Midbrain (tissue), 1 donor: ENCODE measurements around the gene JMJD1C.
"Not testable (repeated sequence)": the region's sequence is repeated elsewhere in the genome, so short reads cannot be mapped to it uniquely, and the experiment has no call there.

Source experiments
- DNase-seq: peaks from one replicate; lab custom pipeline; 2025; lab: John Stamatoyannopoulos, UW

Gene JMJD1C

GRCh38 chr10:63288170-63288569 lies 177.6 kb downstream of the JMJD1C start:
- DNase-seq = no peak

GRCh38 chr10:63286754-63287264 lies 179.0 kb downstream of the JMJD1C start:
- no peak for DNase-seq

DNA sequence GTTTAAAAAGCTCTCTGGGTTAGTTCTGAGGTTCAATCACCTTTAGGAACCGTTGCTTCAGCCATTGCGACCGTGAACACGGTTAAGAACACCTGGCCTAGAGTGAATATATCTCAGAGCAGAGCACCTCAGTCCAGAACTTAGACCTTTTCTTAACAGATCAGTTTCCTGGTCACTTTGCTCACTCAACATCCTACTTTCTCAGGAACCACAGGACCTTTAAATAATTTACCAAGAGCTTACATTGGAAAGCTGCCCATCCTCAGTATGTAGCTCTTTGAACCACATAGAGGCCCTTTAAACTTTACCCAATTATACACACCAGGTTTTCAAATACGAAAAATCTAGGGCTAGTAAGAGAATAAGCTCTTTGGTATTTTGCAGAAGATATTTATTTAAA lies 179.4 kb downstream of the JMJD1C start:
- no peak for DNase-seq

GRCh38 chr10:63283901-63284300 lies 181.9 kb downstream of the JMJD1C start:
- not testable (repeated sequence) for DNase-seq

- DNase-seq = no peak
These were observed 182.7 kb downstream of the JMJD1C start for GRCh38 chr10:63283093-63283492.

DNA sequence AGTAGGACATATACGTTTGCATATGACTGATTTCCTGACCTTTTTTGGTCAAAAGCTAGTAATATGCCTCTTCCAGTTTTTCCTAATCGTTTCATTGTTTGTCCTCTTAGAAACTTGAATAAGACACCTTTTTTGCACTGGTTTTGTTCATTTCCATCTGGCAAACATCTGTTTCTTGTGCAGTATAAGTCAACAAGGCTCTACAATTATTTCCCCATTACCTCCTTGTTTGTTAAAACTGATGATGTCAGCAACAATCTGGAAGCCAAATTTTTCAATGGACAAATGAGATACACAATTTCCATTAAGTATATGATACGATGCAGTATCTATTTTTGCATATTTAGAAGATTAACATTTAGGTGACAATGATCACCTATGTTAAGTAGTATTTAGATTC lies 183.8 kb downstream of the JMJD1C start:
- DNase-seq = no peak

DNA sequence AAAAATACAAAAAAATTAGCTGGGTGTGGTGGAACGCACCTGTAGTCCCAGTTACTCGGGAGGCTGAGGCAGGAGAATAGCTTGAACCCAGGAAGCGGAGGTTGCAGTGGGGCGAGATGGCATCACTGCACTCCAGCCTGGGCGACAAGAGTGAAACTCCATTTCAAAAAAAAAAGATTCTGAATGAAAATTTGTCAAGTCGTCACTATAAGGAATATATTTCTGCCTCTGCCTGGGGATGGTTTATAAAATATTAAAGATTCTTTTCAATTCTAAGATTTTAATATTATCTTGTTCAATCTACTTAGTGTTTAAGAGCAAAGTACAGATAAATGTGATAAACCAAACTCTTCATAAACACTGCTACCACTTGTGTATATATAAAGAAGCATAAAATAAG lies 185.4 kb downstream of the JMJD1C start:
- no peak for DNase-seq

- no peak for DNase-seq
These were observed 190.7 kb downstream of the JMJD1C start for GRCh38 chr10:63275094-63275493.

GRCh38 chr10:63273577-63273976 lies 192.2 kb downstream of the JMJD1C start:
- no peak for DNase-seq

DNA sequence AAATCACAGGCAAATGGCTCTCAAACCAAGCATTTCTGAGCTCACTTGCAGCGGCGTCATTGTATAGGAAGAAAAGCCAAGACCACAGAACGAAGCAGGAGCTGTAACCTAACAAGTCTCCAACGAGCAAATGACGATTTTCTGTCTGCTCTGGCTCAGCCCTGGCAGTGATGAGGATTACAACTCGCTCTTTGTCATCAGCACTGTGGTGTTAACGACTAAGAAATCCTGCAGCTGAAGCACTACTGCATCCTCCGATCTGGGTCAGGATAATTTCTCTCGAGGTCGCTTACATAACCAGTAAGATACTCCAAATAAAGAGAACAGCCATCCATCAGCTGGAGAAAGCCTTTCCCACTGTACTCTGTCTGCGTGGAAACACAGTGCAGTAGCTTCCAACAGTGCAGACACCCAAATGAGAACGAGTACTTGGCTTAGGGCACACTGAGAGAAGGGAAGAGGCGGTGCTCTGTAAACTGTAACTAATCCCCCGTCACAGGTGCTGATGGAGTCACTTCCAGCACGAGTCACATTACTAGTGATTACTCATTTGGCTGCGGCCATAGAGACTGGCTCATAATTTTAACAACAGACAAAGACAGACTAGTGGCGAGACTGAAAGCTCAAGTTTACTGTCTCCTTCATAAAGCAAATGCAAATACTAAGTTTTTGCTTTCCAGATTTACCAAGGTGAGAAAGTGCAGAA lies 196.8 kb downstream of the JMJD1C start:
- peak; percentile 77 for DNase-seq

- peak; percentile 43 for DNase-seq
These were observed 197.5 kb downstream of the JMJD1C start for GRCh38 chr10:63268149-63268797.

DNA sequence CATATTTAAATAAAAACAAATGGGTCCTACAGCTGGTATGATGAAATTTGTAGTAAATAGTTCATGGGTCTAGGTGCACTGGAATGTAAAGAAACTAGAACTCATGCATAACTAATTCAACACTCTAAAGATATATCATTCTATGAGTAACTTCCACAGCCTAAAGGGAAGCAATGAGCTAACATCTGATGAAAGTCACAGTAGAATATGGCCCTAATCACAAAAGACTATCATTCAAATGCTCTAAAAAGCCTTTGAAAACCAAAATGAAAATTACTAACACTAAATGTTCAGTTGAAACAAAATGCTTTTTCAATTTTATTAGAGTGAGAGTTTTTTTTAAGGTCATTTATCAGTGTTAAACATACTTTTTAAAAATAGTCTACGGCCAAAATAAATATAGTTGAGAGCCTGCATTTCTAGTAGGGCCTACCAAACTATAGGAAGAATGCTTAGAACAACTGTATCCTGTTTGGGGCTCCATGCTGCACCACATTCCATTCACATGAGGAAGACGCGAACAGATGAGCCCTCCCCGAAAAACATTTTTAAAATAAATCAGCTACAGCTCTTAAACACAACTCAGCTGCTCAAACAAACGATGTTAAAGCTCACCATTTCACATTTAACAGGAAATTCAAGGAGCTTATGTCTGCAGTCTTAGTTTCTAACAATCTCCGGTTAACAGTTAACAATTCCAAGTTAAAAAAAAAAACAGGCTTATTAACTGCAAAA lies 198.2 kb downstream of the JMJD1C start:
- DNase-seq = peak; percentile 42

DNA sequence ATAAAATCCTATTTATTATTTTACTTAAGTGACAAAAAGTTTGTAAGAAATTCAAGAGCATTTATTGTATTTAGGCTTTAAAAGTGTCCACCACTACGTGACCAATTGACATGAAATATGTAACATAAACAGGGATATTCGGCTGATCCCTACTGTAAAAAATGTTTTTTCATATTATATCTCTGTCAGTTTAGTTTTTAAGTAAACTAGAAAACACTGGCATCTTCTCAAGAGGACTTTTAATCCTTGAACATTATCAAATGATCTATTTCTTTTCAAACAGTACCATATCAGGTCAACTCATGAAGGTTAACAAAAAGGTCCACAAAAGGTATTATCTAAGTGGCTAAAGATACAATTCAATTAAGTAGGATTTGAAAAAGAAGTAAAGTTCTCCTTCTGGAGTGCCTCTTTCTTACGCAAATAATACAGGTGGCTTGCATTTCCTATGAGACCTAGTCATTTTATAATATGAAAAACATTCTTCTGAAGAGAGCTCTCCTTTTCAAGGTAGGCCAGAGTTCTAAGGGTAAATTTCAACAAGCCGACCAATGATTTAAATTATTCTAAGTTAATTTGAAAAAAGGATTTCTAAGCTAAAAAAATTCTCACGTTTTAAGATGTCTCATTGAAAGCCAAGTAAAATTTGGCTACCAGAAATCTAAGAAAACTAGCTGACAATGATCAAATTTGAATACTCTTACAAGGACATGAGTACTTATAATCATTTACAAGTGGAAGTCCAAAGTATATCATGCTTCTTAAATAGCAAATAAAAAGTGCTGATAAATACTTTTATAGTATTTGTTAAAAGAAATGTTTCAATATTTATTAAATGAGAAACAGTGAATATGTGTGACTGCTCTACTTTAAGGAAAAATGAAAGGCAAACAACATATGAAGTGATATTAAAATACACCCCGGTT lies 199.1 kb downstream of the JMJD1C start:
- no peak for DNase-seq

DNA sequence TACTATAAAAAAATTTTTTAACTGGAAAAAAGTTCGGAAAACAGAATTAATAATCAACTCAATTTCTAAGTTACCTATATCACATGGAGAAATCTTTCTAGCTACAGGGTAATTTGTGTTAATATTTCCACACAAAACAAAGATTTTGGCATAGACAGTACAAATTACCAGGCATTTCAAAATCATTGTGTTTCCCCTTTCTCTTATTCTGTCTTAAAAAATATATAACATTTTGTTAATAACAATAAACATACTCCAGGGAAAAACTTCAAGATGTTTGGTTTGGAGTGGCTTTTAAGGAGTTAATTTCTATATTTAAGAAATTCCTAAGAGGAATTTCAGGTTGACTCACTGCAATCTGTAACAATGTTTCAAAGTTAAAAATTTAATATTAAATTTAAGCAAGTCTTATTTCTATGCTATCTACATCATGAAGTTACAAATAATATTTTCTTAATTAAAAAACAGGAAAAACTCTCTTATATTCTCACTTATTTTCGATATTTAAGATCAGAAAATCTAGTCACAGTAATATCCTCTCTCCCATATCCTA lies 200.0 kb downstream of the JMJD1C start:
- no peak for DNase-seq

DNA sequence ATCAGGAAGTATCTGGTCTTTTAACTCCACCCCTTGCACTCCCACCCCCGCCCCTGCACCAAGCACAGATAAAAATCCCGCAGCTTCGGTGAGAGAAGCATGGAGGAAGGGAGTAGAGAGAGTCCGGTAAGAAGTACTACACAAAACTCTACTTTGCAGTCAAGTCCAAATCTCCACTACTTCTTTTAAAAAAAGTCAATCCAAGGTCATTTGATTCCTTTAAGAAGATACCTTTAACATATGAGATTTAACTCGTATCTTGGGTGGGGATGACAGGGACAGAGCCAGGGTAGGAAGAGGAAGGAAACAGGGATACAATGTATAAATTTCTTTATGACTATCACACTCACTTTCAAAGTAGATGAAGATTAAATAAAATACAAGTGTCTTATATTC lies 200.6 kb downstream of the JMJD1C start:
- peak; percentile 34 for DNase-seq

DNA sequence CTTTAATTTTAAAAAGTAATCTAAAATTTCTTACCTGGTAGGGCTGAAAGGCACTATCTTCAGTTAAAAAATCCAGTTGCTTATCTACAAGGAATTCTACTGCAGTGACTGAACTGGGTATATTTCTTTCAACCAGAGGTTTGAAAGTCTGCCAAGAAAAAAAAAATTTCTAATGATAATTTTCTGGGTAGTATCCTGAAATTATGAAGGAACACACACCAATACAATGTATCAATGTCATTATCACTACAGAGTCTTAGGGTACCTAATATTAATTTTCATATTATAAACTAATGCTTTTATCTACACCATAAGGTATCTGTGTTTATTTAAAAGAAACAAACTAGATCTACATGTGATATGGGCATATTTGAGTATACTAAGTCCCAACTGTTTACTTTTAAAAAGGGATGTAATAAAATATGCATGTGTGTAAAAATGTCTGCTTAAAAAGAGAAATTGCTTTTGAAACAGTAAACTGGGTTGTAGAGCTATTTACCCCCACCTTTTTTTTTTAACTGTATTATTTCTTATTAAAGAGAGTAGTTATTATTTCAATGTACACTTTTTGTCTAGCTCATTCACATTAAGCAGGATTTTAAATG lies 201.1 kb downstream of the JMJD1C start:
- DNase-seq = no peak

DNA sequence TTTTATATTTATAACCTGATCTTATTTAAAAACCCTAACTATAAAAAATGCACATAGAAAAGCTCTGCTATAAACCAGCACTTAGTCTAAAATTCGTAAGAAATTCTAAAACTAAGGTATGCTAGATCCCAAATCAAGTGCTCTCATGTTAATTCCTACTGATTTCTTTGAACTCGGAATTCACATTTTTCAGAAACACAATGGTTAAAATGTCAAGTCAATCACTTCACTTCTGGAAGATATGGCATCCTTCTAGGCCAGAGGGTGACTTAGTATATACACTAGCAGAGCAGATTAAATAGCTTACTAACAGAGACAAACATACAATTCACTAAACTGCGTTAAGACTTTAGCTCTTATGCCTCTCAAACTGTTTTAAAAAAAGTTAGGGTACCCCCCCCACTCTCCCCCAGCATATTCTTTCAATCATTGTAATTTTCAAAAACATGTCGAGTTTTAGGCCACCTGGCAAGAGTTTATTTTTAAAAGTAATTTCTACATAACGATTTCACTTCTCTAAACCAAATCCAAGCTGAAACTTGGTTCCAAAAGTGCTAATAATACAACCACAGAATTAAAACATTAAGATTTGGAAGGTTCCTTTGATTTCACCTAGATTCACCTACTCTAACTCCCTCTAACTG lies 203.2 kb downstream of the JMJD1C start:
- no peak for DNase-seq

GRCh38 chr10:63261496-63261895 lies 204.3 kb downstream of the JMJD1C start:
- DNase-seq = no peak

DNA sequence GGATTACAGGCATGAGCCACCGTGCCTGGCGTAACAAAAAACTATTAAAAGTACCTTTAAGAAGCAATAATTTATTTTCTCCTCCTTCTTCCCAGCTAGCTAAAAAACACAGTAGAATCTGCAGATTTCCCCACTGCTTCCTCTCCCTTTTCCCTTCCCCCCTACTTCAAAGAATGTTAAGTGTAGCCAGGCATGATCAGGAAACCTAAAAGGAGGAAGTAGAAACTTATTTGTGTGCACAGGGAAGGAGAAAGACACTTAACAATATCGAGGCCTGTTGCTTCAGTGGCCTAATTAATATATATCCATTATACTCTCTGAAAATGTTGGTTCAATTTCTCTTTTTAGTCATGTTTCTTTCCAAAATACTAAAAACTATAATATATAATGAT lies 204.9 kb downstream of the JMJD1C start:
- no peak for DNase-seq

DNA sequence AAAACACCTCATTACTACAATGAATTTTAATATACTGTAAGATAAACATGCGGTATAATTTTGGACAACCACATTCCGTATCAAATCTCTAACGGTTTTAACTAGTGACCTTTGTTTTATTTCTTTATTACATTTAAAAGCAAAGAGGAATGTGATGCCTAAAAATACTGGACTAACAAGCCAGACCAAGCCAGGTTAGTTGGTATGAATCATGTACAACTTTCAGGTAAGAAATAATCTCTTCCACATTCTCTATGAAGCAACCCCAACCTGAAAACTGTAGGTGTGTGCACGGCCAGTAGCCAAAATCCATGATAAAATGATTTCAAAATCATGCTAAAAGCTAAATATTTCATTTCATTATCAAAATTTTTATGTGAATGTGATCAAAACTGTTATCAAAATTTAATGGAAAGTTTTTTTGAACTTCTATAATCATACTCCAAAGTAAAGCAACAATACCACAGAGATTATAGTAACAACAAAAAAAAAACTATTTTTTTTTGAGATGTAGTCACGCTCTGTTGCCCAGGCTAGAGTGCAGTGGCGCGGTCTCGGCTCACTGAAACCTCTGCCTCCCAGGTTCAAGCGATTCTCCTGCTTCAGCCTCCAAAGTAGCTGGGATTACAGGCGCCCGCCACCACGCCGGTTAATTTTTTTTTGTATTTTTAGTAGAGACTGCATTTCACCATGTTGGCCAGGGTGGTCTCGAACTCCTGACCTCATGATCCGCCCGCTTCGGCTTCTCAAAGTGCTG lies 205.5 kb downstream of the JMJD1C start:
- no peak for DNase-seq
